Measurements from ENCODE around the gene NBEAL2. TPM values are rescaled to one million over a fixed set of nuclear protein-coding genes. Genes with fewer than 3 reads are reported as not detected.
A peak's percentile ranks its signal among the peaks of the same experiment; 100 is the strongest.

Gene NBEAL2
- total and polyA plus RNA-seq, 5 donors from 2014 or later: 4.7 to 429 (median 10.1) TPM

DNA sequence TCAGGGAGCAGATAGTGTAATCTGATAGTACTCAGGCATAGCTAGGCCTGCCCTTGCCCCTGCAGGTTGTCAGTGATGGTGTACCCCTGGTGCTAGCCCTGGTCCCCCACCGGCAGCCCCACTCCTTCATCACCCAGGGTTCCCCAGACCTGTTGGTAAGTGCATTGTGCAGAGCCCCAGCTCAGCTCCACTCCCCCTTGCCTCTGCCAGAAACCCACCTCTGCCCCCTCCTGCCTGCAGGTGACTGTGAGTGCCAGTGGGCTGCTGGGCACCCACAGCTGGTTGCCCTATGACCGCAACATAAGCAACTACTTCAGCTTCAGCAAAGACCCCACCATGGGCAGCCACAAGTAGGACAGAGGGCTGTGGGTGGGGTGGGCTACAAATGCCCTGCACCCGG lies 27.5 kb downstream of the NBEAL2 start:
- peaks cover 13% of the 10 kb centered on the region for H3K4me1 ChIP-seq (ENCODE audit: control insufficient read depth, insufficient read depth, low read length, poor library complexity, severe bottlenecking)
- peaks cover 55% of the 10 kb centered on the region for H3K36me3 ChIP-seq (ENCODE audit: control insufficient read depth, insufficient read depth, low read length)
- H3K36me3 Mint-ChIP-seq: peaks cover 25% of the 10 kb centered on the region
- no peak overlapping the region for H3K27ac ChIP-seq (ENCODE audit: insufficient read depth, low read length, poor library complexity, severe bottlenecking)
- no peak overlapping the region for H3K27ac Mint-ChIP-seq
- H3K27me3 ChIP-seq (ENCODE audit: control insufficient read depth, insufficient read depth, low read length): no peaks in the 10 kb centered on the region
- H3K4me3 Mint-ChIP-seq: no peak overlapping the region
- ATAC-seq (ENCODE audit: low read depth in 2 of 2) (no peak), DNase-seq (no peak)
- no peaks in the 10 kb centered on the region for H3K9me3 ChIP-seq (ENCODE audit: control insufficient read depth in 2 of 2, low read length in 2 of 2)
- H3K27me3 Mint-ChIP-seq: no peaks in the 10 kb centered on the region
- H3K4me1 Mint-ChIP-seq: peaks cover 0 to 18% (median 4%) of the 10 kb centered on the region in 4 donors
- H3K4me3 ChIP-seq (ENCODE audit: low read depth, low read length): no peak overlapping the region
- H3K9me3 Mint-ChIP-seq: no peaks in the 10 kb centered on the region

GRCh38 chr3:47007482-47008233 lies 28.2 kb downstream of the NBEAL2 start:
- Histone ChIP-seq H3K27ac (ENCODE audit: insufficient read depth, low read length, poor library complexity, severe bottlenecking) (no peak overlapping the region), H3K36me3 (ENCODE audit: control insufficient read depth, insufficient read depth, low read length) (peaks cover 49% of the 10 kb centered on the region), H3K4me1 (ENCODE audit: control insufficient read depth, insufficient read depth, low read length, poor library complexity, severe bottlenecking) (peaks cover 13% of the 10 kb centered on the region), H3K4me3 (ENCODE audit: low read depth, low read length) (no peak overlapping the region), H3K27me3 (ENCODE audit: control insufficient read depth, insufficient read depth, low read length) (no peaks in the 10 kb centered on the region), H3K9me3 (ENCODE audit: control insufficient read depth in 2 of 2, low read length in 2 of 2) (no peaks in the 10 kb centered on the region)
- peak overlapping the region in 1 of 4 donors; percentile 81 for H3K4me3 Mint-ChIP-seq
- no peak overlapping the region for H3K27ac Mint-ChIP-seq
- ATAC-seq (ENCODE audit: low read depth in 2 of 2): no peak
- no peaks in the 10 kb centered on the region for H3K9me3 Mint-ChIP-seq
- H3K36me3 Mint-ChIP-seq: peaks cover 21% of the 10 kb centered on the region
- H3K27me3 Mint-ChIP-seq: no peaks in the 10 kb centered on the region
- no peak for DNase-seq
- H3K4me1 Mint-ChIP-seq: peaks cover 0 to 18% (median 4%) of the 10 kb centered on the region in 4 donors

DNA sequence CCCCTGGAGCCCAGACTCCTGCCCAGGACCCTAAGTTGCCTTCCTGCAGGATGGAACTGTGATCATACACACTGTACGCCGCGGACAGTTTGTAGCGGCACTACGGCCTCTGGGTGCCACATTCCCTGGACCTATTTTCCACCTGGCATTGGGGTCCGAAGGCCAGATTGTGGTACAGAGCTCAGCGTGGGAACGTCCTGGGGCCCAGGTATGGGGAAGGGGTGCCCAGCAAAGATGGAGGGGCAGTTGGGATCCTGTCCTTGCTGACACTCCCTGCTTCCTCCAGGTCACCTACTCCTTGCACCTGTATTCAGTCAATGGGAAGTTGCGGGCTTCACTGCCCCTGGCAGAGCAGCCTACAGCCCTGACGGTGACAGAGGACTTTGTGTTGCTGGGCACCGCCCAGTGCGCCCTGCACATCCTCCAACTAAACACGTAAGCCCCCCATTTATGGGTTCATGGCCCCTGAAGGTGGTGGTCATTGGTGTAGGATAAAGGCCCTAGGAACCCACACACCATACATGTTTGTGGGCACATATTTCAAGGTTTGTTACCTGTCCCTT lies 28.8 kb downstream of the NBEAL2 start:
- Histone ChIP-seq H3K36me3 (ENCODE audit: control insufficient read depth, insufficient read depth, low read length) (peaks cover 43% of the 10 kb centered on the region), H3K4me1 (ENCODE audit: control insufficient read depth, insufficient read depth, low read length, poor library complexity, severe bottlenecking) (peaks cover 13% of the 10 kb centered on the region), H3K27me3 (ENCODE audit: control insufficient read depth, insufficient read depth, low read length) (no peaks in the 10 kb centered on the region), H3K27ac (ENCODE audit: insufficient read depth, low read length, poor library complexity, severe bottlenecking) (no peak overlapping the region), H3K9me3 (ENCODE audit: control insufficient read depth in 2 of 2, low read length in 2 of 2) (no peaks in the 10 kb centered on the region), H3K4me3 (ENCODE audit: low read depth, low read length) (no peak overlapping the region)
- peak overlapping the region in 1 of 3 donors; percentile 75 for H3K27ac Mint-ChIP-seq
- peaks cover 0 to 18% (median 4%) of the 10 kb centered on the region in 4 donors for H3K4me1 Mint-ChIP-seq
- peaks cover 21% of the 10 kb centered on the region for H3K36me3 Mint-ChIP-seq
- H3K9me3 Mint-ChIP-seq: no peaks in the 10 kb centered on the region
- H3K27me3 Mint-ChIP-seq: no peaks in the 10 kb centered on the region
- ATAC-seq (ENCODE audit: low read depth in 2 of 2) (no peak), DNase-seq (no peak)
- H3K4me3 Mint-ChIP-seq: peak overlapping the region in 3 of 4 donors; percentile 70 to 81 (median 80)

- peaks cover 0 to 18% (median 4%) of the 10 kb centered on the region in 4 donors for H3K4me1 Mint-ChIP-seq
- H3K27me3 ChIP-seq (ENCODE audit: control insufficient read depth, insufficient read depth, low read length): no peaks in the 10 kb centered on the region
- no peak overlapping the region for H3K4me3 ChIP-seq (ENCODE audit: low read depth, low read length)
- DNase-seq (no peak), ATAC-seq (ENCODE audit: low read depth in 2 of 2) (no peak)
- no peaks in the 10 kb centered on the region for H3K9me3 Mint-ChIP-seq
- H3K9me3 ChIP-seq (ENCODE audit: control insufficient read depth in 2 of 2, low read length in 2 of 2): no peaks in the 10 kb centered on the region
- H3K36me3 Mint-ChIP-seq: peaks cover 18% of the 10 kb centered on the region
- H3K4me1 ChIP-seq (ENCODE audit: control insufficient read depth, insufficient read depth, low read length, poor library complexity, severe bottlenecking): peaks cover 13% of the 10 kb centered on the region
- no peaks in the 10 kb centered on the region for H3K27me3 Mint-ChIP-seq
- peaks cover 38% of the 10 kb centered on the region for H3K36me3 ChIP-seq (ENCODE audit: control insufficient read depth, insufficient read depth, low read length)
- peak overlapping the region in 1 of 3 donors; percentile 75 for H3K27ac Mint-ChIP-seq
- H3K4me3 Mint-ChIP-seq: peak overlapping the region in 3 of 4 donors; percentile 70 to 81 (median 80)
- peak overlapping the region; percentile 61 for H3K27ac ChIP-seq (ENCODE audit: insufficient read depth, low read length, poor library complexity, severe bottlenecking)
These were observed 29.4 kb downstream of the NBEAL2 start for GRCh38 chr3:47008851-47009224.

GRCh38 chr3:47009225-47010110 lies 30.0 kb downstream of the NBEAL2 start:
- peak; percentile 72 to 81 (median 79) for DNase-seq
- H3K4me1 ChIP-seq (ENCODE audit: control insufficient read depth, insufficient read depth, low read length, poor library complexity, severe bottlenecking): peaks cover 13% of the 10 kb centered on the region
- ATAC-seq (ENCODE audit: low read depth in 2 of 2): peak; percentile 78 to 85
- Mint-ChIP-seq H3K4me1 (peaks cover 3 to 18% (median 4%) of the 10 kb centered on the region in 4 donors), H3K27me3 (no peaks in the 10 kb centered on the region), H3K36me3 (peaks cover 15% of the 10 kb centered on the region), H3K27ac (peak overlapping the region in 2 of 3 donors; percentile 73 to 83), H3K4me3 (peak overlapping the region; percentile 9 to 86 (median 82)), H3K9me3 (no peaks in the 10 kb centered on the region)
- no peaks in the 10 kb centered on the region for H3K27me3 ChIP-seq (ENCODE audit: control insufficient read depth, insufficient read depth, low read length)
- peak overlapping the region; percentile 61 for H3K27ac ChIP-seq (ENCODE audit: insufficient read depth, low read length, poor library complexity, severe bottlenecking)
- H3K36me3 ChIP-seq (ENCODE audit: control insufficient read depth, insufficient read depth, low read length): peaks cover 32% of the 10 kb centered on the region
- no peaks in the 10 kb centered on the region for H3K9me3 ChIP-seq (ENCODE audit: control insufficient read depth in 2 of 2, low read length in 2 of 2)
- H3K4me3 ChIP-seq (ENCODE audit: low read depth, low read length): no peak overlapping the region

DNA sequence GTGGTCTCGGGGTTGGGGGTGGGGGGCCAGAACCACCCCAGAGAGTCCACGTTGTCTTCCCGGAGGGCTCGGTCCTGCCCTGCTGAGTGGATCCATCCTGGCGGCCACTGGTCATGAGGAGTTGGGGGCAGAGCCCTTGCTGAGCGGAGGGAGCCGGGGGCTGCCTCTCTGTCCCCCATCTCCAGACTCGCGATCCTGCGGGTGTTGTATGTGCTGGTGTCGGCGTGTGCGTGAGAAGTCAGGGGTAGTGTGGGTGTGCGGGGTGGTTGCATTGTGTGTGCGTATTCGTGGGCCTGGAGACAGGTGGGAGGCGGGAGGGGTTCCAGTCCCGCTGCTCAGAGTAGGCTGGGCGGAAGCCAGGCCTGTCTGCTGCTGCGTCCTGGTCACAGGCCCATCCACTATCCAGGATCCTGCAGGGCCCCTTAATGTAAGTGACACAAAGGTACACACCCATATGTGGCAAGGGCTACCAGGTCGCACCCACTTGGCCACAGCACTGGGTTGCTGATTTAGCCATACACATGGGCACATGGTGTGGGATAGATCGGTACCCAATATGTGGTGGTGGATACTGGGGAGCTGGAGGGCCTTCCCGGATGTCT lies 30.7 kb downstream of the NBEAL2 start:
- H3K4me3 ChIP-seq (ENCODE audit: low read depth, low read length): no peak overlapping the region
- no peak for ATAC-seq (ENCODE audit: low read depth in 2 of 2)

DNA sequence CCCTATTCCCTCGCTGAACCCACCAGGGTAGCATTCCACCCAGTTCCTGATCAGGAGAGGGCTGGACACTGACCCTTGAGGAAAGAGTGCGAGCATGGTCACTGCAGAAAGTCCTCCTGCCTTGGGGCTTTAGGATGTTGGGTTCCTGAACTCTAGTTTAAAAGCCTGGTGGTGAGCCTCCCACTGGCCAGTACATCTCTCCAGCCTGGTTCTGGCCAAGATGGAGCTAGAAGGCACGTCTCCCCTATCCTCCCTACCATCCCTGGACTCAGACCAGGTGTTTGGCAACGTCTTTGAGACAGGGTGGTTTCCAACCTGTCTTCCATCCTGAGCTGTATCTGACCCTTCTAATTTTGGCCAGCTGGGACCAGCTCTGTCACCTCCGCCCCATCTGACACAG lies 31.4 kb downstream of the NBEAL2 start:
- peaks cover 17% of the 10 kb centered on the region for H3K36me3 ChIP-seq (ENCODE audit: control insufficient read depth, insufficient read depth, low read length)
- H3K9me3 Mint-ChIP-seq: no peaks in the 10 kb centered on the region
- H3K4me1 Mint-ChIP-seq: peaks cover 3 to 18% (median 5%) of the 10 kb centered on the region in 4 donors
- no peak overlapping the region for H3K4me3 ChIP-seq (ENCODE audit: low read depth, low read length)
- no peak overlapping the region for H3K27ac ChIP-seq (ENCODE audit: insufficient read depth, low read length, poor library complexity, severe bottlenecking)
- H3K4me1 ChIP-seq (ENCODE audit: control insufficient read depth, insufficient read depth, low read length, poor library complexity, severe bottlenecking): peaks cover 13% of the 10 kb centered on the region
- no peaks in the 10 kb centered on the region for H3K9me3 ChIP-seq (ENCODE audit: control insufficient read depth in 2 of 2, low read length in 2 of 2)
- H3K27ac Mint-ChIP-seq: peak overlapping the region; percentile 8 to 79 (median 73)
- DNase-seq (no peak), ATAC-seq (ENCODE audit: low read depth in 2 of 2) (no peak)
- H3K4me3 Mint-ChIP-seq: peak overlapping the region in 2 of 4 donors; percentile 32 to 82
- no peaks in the 10 kb centered on the region for H3K27me3 Mint-ChIP-seq
- H3K36me3 Mint-ChIP-seq: peaks cover 10% of the 10 kb centered on the region
- no peaks in the 10 kb centered on the region for H3K27me3 ChIP-seq (ENCODE audit: control insufficient read depth, insufficient read depth, low read length)

More for the DNA sequence above, 30.7 kb downstream of the NBEAL2 start:
- no peak for DNase-seq
- peaks cover 3 to 18% (median 4%) of the 10 kb centered on the region in 4 donors for H3K4me1 Mint-ChIP-seq
- Histone ChIP-seq H3K27ac (ENCODE audit: insufficient read depth, low read length, poor library complexity, severe bottlenecking) (peak overlapping the region; percentile 61), H3K4me1 (ENCODE audit: control insufficient read depth, insufficient read depth, low read length, poor library complexity, severe bottlenecking) (peaks cover 13% of the 10 kb centered on the region), H3K27me3 (ENCODE audit: control insufficient read depth, insufficient read depth, low read length) (no peaks in the 10 kb centered on the region), H3K9me3 (ENCODE audit: control insufficient read depth in 2 of 2, low read length in 2 of 2) (no peaks in the 10 kb centered on the region), H3K36me3 (ENCODE audit: control insufficient read depth, insufficient read depth, low read length) (peaks cover 24% of the 10 kb centered on the region)
- peak overlapping the region; percentile 51 to 79 (median 73) for H3K27ac Mint-ChIP-seq
- peaks cover 15% of the 10 kb centered on the region for H3K36me3 Mint-ChIP-seq
- no peaks in the 10 kb centered on the region for H3K9me3 Mint-ChIP-seq
- H3K27me3 Mint-ChIP-seq: no peaks in the 10 kb centered on the region
- peak overlapping the region in 3 of 4 donors; percentile 9 to 82 (median 81) for H3K4me3 Mint-ChIP-seq

Measured in CD4-positive, CD25-positive, alpha-beta regulatory T cell (primary cell).